HL-60 (cell line): ENCODE results near the gene PHKG2.

ENCODE experiments used
- DNase-seq, 2 experiments: peaks; one replicate each; pipeline ENCODE4 v3.0.0-alpha.2; 2010 to 2020; ENCODE audit warnings: low read depth in 1 of 2, low spot score in 1 of 2
- H3K27ac ChIP-seq: fragments of 250-450 bp; sonication (Bioruptor Pico); replicated peaks from 2 replicates; pipeline ENCODE4 v1.5.1; 2020; ENCODE audit warnings: mild to moderate bottlenecking, moderate library complexity
- H3K27me3 ChIP-seq: fragments of 250-450 bp; sonication (Bioruptor Pico); 2 replicates; pipeline ENCODE4 v1.5.1; 2021; ENCODE audit warnings: mild to moderate bottlenecking, moderate library complexity; ENCODE audit not compliant: insufficient read depth, poor library complexity, severe bottlenecking
- H3K4me3 ChIP-seq: replicated peaks from 2 replicates; pipeline ENCODE4 v1.5.1; 2011; ENCODE audit warnings: mild to moderate bottlenecking, control low read depth, low read length; ENCODE audit not compliant: insufficient read depth
- CTCF ChIP-seq: IDR thresholded peaks from one replicate; pipeline ENCODE4 v1.5.1; 2011; ENCODE audit warnings: low read length, control low read depth, inconsistent platforms; ENCODE audit not compliant: insufficient read depth
- GABPA ChIP-seq: IDR thresholded peaks from 2 replicates; pipeline ENCODE4 v1.6.1; 2012; ENCODE audit warnings: low read depth
- POLR2AphosphoS5 ChIP-seq: IDR thresholded peaks from 2 replicates; pipeline ENCODE4 v1.6.1; 2012; ENCODE audit warnings: low read depth
- SPI1 ChIP-seq: IDR thresholded peaks from 2 replicates; pipeline ENCODE4 v1.6.1; 2012; ENCODE audit warnings: low read depth, mild to moderate bottlenecking, borderline replicate concordance
- TF ChIP-seq, protein P1 (sequence below): IDR thresholded peaks from 2 replicates; pipeline ENCODE4 v1.6.1; 2012; ENCODE audit warnings: low read depth; ENCODE audit not compliant: insufficient replicate concordance

PHKG2 gene

DNA sequence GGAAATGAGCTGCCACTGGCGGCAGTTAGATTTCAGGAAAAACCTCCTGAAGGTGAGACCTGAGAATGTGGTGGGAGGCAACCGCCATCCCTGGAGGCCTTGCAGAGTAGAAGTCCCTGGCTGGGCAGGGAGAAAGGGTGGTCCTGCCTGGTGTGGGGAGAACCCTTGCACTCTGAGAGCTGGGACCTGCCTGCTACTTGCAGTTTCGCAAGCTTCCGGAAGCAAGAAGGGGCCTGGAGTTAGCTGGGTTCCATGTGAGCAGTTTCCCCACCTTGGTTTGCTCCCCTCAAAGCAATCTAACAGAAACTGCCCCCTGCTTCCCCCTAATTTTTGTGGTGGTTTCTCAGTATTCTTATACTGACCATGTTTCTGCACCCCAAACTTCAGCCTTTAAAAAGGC lies 32.3 kb downstream of the PHKG2 start:
- peak in 1 of 2 experiments; percentile 67 for DNase-seq
- TF ChIP-seq, protein P1, sequence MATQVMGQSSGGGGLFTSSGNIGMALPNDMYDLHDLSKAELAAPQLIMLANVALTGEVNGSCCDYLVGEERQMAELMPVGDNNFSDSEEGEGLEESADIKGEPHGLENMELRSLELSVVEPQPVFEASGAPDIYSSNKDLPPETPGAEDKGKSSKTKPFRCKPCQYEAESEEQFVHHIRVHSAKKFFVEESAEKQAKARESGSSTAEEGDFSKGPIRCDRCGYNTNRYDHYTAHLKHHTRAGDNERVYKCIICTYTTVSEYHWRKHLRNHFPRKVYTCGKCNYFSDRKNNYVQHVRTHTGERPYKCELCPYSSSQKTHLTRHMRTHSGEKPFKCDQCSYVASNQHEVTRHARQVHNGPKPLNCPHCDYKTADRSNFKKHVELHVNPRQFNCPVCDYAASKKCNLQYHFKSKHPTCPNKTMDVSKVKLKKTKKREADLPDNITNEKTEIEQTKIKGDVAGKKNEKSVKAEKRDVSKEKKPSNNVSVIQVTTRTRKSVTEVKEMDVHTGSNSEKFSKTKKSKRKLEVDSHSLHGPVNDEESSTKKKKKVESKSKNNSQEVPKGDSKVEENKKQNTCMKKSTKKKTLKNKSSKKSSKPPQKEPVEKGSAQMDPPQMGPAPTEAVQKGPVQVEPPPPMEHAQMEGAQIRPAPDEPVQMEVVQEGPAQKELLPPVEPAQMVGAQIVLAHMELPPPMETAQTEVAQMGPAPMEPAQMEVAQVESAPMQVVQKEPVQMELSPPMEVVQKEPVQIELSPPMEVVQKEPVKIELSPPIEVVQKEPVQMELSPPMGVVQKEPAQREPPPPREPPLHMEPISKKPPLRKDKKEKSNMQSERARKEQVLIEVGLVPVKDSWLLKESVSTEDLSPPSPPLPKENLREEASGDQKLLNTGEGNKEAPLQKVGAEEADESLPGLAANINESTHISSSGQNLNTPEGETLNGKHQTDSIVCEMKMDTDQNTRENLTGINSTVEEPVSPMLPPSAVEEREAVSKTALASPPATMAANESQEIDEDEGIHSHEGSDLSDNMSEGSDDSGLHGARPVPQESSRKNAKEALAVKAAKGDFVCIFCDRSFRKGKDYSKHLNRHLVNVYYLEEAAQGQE: no peak
- TF ChIP-seq SPI1 (peak; percentile 32; the same call in 1 of the 2 replicates), GABPA (no peak), CTCF (no peak), POLR2AphosphoS5 (0 out of 2 replicates have a peak, but pooled peaks have one; percentile 14)
- Histone ChIP-seq H3K4me3 (no peak overlapping the region), H3K27ac (peak overlapping the region; percentile 79), H3K27me3 (no peaks in the 10 kb centered on the region)

GRCh38 chr16:30782486-30783279 lies 34.5 kb downstream of the PHKG2 start:
- Histone ChIP-seq H3K27ac (no peak overlapping the region), H3K4me3 (no peak overlapping the region), H3K27me3 (no peaks in the 10 kb centered on the region)
- DNase-seq: no peak
- no peak for TF ChIP-seq POLR2AphosphoS5
- TF ChIP-seq CTCF: no peak
- TF ChIP-seq, protein P1: no peak
- no peak for TF ChIP-seq SPI1
- no peak for TF ChIP-seq GABPA

DNA sequence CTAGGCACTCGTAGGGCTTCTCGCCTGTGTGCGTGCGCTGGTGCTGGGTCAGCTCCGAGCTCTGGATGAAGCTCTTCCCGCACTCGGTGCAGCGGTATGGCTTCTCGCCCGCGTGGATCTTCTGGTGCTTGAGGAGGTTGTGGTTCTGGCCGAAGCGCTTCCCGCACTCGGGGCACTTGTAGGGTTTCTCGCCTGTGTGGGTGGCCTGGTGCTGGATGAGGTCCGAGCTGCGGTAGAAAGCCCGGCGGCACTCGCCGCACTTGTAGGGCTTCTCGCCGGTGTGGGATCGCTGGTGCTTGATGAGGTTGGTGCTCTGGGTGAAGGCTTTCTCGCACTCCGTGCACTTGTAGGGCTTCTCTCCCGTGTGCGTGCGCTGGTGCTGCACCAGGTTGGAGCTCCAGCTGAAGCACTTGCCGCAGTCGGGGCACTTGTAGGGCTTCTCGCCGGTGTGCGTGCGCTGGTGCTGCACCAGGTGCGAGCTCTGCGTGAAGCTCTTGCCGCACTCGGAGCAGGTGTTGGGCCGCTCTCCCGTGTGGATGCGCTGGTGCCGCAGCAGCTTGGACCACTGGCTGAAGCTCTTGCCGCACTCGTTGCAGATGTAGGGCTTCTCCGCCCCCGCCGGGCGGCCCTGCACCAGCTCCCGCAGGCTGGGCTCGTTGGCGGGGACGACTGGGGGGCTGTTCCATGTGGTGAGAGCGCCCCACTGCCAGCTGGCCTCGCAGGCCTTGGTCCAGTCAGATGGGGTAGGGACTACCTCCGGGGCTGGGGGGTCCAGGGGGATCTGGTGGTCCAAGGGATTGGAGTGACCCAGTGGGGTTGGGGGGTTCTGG lies 35.3 kb downstream of the PHKG2 start:
- no peak overlapping the region for H3K4me3 ChIP-seq
- no peak for DNase-seq
- H3K27ac ChIP-seq: no peak overlapping the region
- no peak for TF ChIP-seq POLR2AphosphoS5
- no peaks in the 10 kb centered on the region for H3K27me3 ChIP-seq

- H3K4me3 ChIP-seq: no peak overlapping the region
- no peak for TF ChIP-seq POLR2AphosphoS5
- TF ChIP-seq GABPA: no peak
- TF ChIP-seq CTCF: no peak
- TF ChIP-seq SPI1: no peak
- TF ChIP-seq, protein P1: no peak
- no peak for DNase-seq
- H3K27me3 ChIP-seq: no peaks in the 10 kb centered on the region
- no peak overlapping the region for H3K27ac ChIP-seq
These were observed 36.0 kb downstream of the PHKG2 start for GRCh38 chr16:30784215-30784614.
